ENCODE measurements around the gene FRMD4B. TPM values are rescaled to one million over a fixed set of nuclear protein-coding genes. Genes with fewer than 3 reads are reported as not detected.

The FRMD4B gene
- total RNA-seq, 1 donor from 2014 or later, result 16.1 TPM

GRCh38 chr3:69250014-69250413 is 135.9 kb downstream of the FRMD4B start:
- intact Hi-C loops (cut with micrococcal nuclease), result no loop called here
- Histone ChIP-seq H3K9me3 (replicated peaks) (no peaks in the 10 kb centered on the region), H3K27ac (replicated peaks) (no peak overlapping the region), H3K36me3 (no peaks in the 10 kb centered on the region), H3K27me3 (ENCODE audit: low read depth) (no peaks in the 10 kb centered on the region), H3K4me1 (peaks cover 7% of the 10 kb centered on the region), H3K4me3 (peak overlapping the region; percentile 54)
- no peak for TF ChIP-seq CTCF (IDR thresholded peaks at IDR 0.05; ENCODE audit: borderline replicate concordance)
- no peak for DNase-seq

- Histone ChIP-seq H3K27me3 (ENCODE audit: low read depth) (no peaks in the 10 kb centered on the region), H3K9me3 (replicated peaks) (no peaks in the 10 kb centered on the region), H3K4me1 (peaks cover 7% of the 10 kb centered on the region), H3K36me3 (no peaks in the 10 kb centered on the region), H3K27ac (replicated peaks) (no peak overlapping the region), H3K4me3 (peak overlapping the region; percentile 54)
- no peak for DNase-seq
- TF ChIP-seq CTCF (IDR thresholded peaks at IDR 0.05; ENCODE audit: borderline replicate concordance), result no peak
- intact Hi-C loops (cut with micrococcal nuclease), result no loop called here
These were observed 136.9 kb downstream of the FRMD4B start for GRCh38 chr3:69249001-69249400.

- Histone ChIP-seq H3K36me3 (no peaks in the 10 kb centered on the region), H3K4me1 (peaks cover 12% of the 10 kb centered on the region), H3K27me3 (ENCODE audit: low read depth) (no peaks in the 10 kb centered on the region), H3K4me3 (no peak overlapping the region), H3K9me3 (replicated peaks) (no peaks in the 10 kb centered on the region), H3K27ac (replicated peaks) (no peak overlapping the region)
- no peak for DNase-seq
- intact Hi-C loops (cut with micrococcal nuclease), result no loop called here
- TF ChIP-seq CTCF (IDR thresholded peaks at IDR 0.05; ENCODE audit: borderline replicate concordance), result no peak
These were observed 137.5 kb downstream of the FRMD4B start for GRCh38 chr3:69248436-69248835.

GRCh38 chr3:69246612-69247011 is 139.3 kb downstream of the FRMD4B start:
- H3K4me3 ChIP-seq, result no peak overlapping the region
- no peak for DNase-seq
- H3K36me3 ChIP-seq, result no peaks in the 10 kb centered on the region
- TF ChIP-seq CTCF (IDR thresholded peaks at IDR 0.05; ENCODE audit: borderline replicate concordance), result no peak
- peaks cover 22% of the 10 kb centered on the region for H3K4me1 ChIP-seq
- no peak overlapping the region for H3K27ac ChIP-seq (replicated peaks)
- H3K9me3 ChIP-seq (replicated peaks), result no peaks in the 10 kb centered on the region
- no peaks in the 10 kb centered on the region for H3K27me3 ChIP-seq (ENCODE audit: low read depth)
- intact Hi-C loops (cut with micrococcal nuclease), result no loop called here

DNA sequence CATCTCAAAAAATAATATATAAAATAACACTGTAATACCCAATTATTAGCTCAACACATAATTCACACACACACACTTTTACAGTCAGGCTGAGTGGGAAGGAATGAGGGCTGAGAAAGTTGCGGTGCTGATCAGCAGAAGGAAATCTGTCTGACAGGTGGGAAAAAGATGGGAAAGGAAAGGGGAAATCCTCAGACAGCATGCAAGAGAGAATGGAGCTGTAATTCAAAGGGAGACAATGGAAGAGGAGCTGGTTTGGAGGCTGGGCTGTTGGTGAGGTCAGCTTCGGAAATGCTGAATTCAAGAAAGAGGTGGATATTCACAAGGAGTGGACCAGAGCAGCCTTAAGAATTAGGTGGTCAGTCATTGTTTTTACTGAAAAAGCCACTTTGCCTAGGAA is 141.8 kb downstream of the FRMD4B start:
- no peak for DNase-seq
- TF ChIP-seq CTCF (IDR thresholded peaks at IDR 0.05; ENCODE audit: borderline replicate concordance), result no peak
- Histone ChIP-seq H3K4me1 (peaks cover 29% of the 10 kb centered on the region), H3K9me3 (replicated peaks) (no peaks in the 10 kb centered on the region), H3K27me3 (ENCODE audit: low read depth) (no peaks in the 10 kb centered on the region), H3K4me3 (no peak overlapping the region), H3K27ac (replicated peaks) (no peak overlapping the region), H3K36me3 (no peaks in the 10 kb centered on the region)
- intact Hi-C loops (cut with micrococcal nuclease), result no loop called here

GRCh38 chr3:69241769-69242168 is 144.1 kb downstream of the FRMD4B start:
- Histone ChIP-seq H3K4me3 (no peak overlapping the region), H3K36me3 (no peaks in the 10 kb centered on the region), H3K9me3 (replicated peaks) (no peaks in the 10 kb centered on the region), H3K27ac (replicated peaks) (no peak overlapping the region), H3K4me1 (peaks cover 46% of the 10 kb centered on the region), H3K27me3 (ENCODE audit: low read depth) (no peaks in the 10 kb centered on the region)
- no peak for DNase-seq
- intact Hi-C loops (cut with micrococcal nuclease), result no loop called here
- TF ChIP-seq CTCF (IDR thresholded peaks at IDR 0.05; ENCODE audit: borderline replicate concordance), result no peak
